ENCODE measurements around the gene ABCC6.

ABCC6 gene

GRCh38 chr16:16189842-16190241 lies 33.5 kb downstream of the ABCC6 start:
- Histone ChIP-seq H3K9me3 (ENCODE audit: control insufficient read depth, low read length) (no peaks in the 10 kb centered on the region), H3K36me3 (ENCODE audit: control insufficient read depth, insufficient read depth, low read length) (no peaks in the 10 kb centered on the region), H3K9ac (no peak overlapping the region), H3K79me2 (peaks cover 2% of the 10 kb centered on the region), H3K27me3 (ENCODE audit: control insufficient read depth, insufficient read depth, low read length) (no peaks in the 10 kb centered on the region), H3K4me3 (ENCODE audit: low read depth, low read length) (no peak overlapping the region), H3K27ac (no peak overlapping the region), H3K4me2 (ENCODE audit: low read length) (no peak overlapping the region), H3K4me1 (no peaks in the 10 kb centered on the region), H2AFZ (no peak overlapping the region)
- no peak for TF ChIP-seq CTCF (IDR thresholded peaks at IDR 0.05)

- Histone ChIP-seq H3K27me3 (ENCODE audit: control insufficient read depth, insufficient read depth, low read length) (no peaks in the 10 kb centered on the region), H3K9me3 (ENCODE audit: control insufficient read depth, low read length) (no peaks in the 10 kb centered on the region), H3K79me2 (peaks cover 2% of the 10 kb centered on the region), H3K27ac (no peak overlapping the region), H3K4me1 (no peaks in the 10 kb centered on the region), H3K4me2 (ENCODE audit: low read length) (no peak overlapping the region), H3K36me3 (ENCODE audit: control insufficient read depth, insufficient read depth, low read length) (no peaks in the 10 kb centered on the region), H3K4me3 (ENCODE audit: low read depth, low read length) (no peak overlapping the region), H3K9ac (no peak overlapping the region), H2AFZ (no peak overlapping the region)
- TF ChIP-seq CTCF (IDR thresholded peaks at IDR 0.05), result no peak
These were observed 34.5 kb downstream of the ABCC6 start for GRCh38 chr16:16188827-16189226.

- H2AFZ ChIP-seq, result no peak overlapping the region
- TF ChIP-seq CTCF (IDR thresholded peaks at IDR 0.05), result no peak
- H3K27ac ChIP-seq, result no peak overlapping the region
- H3K27me3 ChIP-seq (ENCODE audit: control insufficient read depth, insufficient read depth, low read length), result no peaks in the 10 kb centered on the region
- no peak overlapping the region for H3K4me2 ChIP-seq (ENCODE audit: low read length)
- H3K4me3 ChIP-seq (ENCODE audit: low read depth, low read length), result no peak overlapping the region
- H3K4me1 ChIP-seq, result no peaks in the 10 kb centered on the region
- no peaks in the 10 kb centered on the region for H3K36me3 ChIP-seq (ENCODE audit: control insufficient read depth, insufficient read depth, low read length)
- H3K9ac ChIP-seq, result no peak overlapping the region
- H3K79me2 ChIP-seq, result peaks cover 2% of the 10 kb centered on the region
- H3K9me3 ChIP-seq (ENCODE audit: control insufficient read depth, low read length), result no peaks in the 10 kb centered on the region
These were observed 36.5 kb downstream of the ABCC6 start for GRCh38 chr16:16186820-16187219.

- no peaks in the 10 kb centered on the region for H3K36me3 ChIP-seq (ENCODE audit: control insufficient read depth, insufficient read depth, low read length)
- no peak for TF ChIP-seq CTCF (IDR thresholded peaks at IDR 0.05)
- H3K4me3 ChIP-seq (ENCODE audit: low read depth, low read length), result no peak overlapping the region
- H3K9ac ChIP-seq, result no peak overlapping the region
- no peak overlapping the region for H3K4me2 ChIP-seq (ENCODE audit: low read length)
- H3K4me1 ChIP-seq, result no peaks in the 10 kb centered on the region
- no peak overlapping the region for H3K27ac ChIP-seq
- no peaks in the 10 kb centered on the region for H3K27me3 ChIP-seq (ENCODE audit: control insufficient read depth, insufficient read depth, low read length)
- no peaks in the 10 kb centered on the region for H3K9me3 ChIP-seq (ENCODE audit: control insufficient read depth, low read length)
- peaks cover 2% of the 10 kb centered on the region for H3K79me2 ChIP-seq
- H2AFZ ChIP-seq, result no peak overlapping the region
These were observed 38.2 kb downstream of the ABCC6 start for GRCh38 chr16:16185095-16185494.

GRCh38 chr16:16184594-16184993 lies 38.7 kb downstream of the ABCC6 start:
- no peak for TF ChIP-seq CTCF (IDR thresholded peaks at IDR 0.05)
- Histone ChIP-seq H3K27me3 (ENCODE audit: control insufficient read depth, insufficient read depth, low read length) (no peaks in the 10 kb centered on the region), H3K4me3 (ENCODE audit: low read depth, low read length) (no peak overlapping the region), H2AFZ (no peak overlapping the region), H3K9ac (no peak overlapping the region), H3K36me3 (ENCODE audit: control insufficient read depth, insufficient read depth, low read length) (no peaks in the 10 kb centered on the region), H3K79me2 (peaks cover 2% of the 10 kb centered on the region), H3K4me2 (ENCODE audit: low read length) (no peak overlapping the region), H3K9me3 (ENCODE audit: control insufficient read depth, low read length) (no peaks in the 10 kb centered on the region), H3K27ac (no peak overlapping the region), H3K4me1 (no peaks in the 10 kb centered on the region)
